BE2C (cell line): ENCODE data around the gene CDH22.

Experiments
- DNase-seq: peaks from one replicate; pipeline ENCODE4 v3.0.0-alpha.2; 2020
- H3K27me3 ChIP-seq: fragments of 250-450 bp; sonication (Bioruptor Pico); 2 replicates; pipeline ENCODE4 v1.5.1; 2020; ENCODE audit warnings: mild to moderate bottlenecking
- H3K36me3 ChIP-seq: fragments of 250-450 bp; sonication (Bioruptor Pico); 2 replicates; pipeline ENCODE4 v1.5.1; 2020; ENCODE audit warnings: mild to moderate bottlenecking
- H3K4me1 ChIP-seq: fragments of 250-450 bp; sonication (Bioruptor Pico); 2 replicates; pipeline ENCODE4 v1.5.1; 2020
- H3K4me3 ChIP-seq: 2 replicates; pipeline ENCODE4 v1.5.1; 2011; ENCODE audit warnings: low read depth, low read length
- H3K9me3 ChIP-seq: fragments of 250-450 bp; sonication (Bioruptor Pico); 2 replicates; pipeline ENCODE4 v1.5.1; 2020
- TF ChIP-seq, protein P1 (sequence below): IDR thresholded peaks from 2 replicates; pipeline ENCODE4 v1.5.1; 2012; ENCODE audit warnings: mild to moderate bottlenecking, low read depth, low read length

Gene CDH22

DNA sequence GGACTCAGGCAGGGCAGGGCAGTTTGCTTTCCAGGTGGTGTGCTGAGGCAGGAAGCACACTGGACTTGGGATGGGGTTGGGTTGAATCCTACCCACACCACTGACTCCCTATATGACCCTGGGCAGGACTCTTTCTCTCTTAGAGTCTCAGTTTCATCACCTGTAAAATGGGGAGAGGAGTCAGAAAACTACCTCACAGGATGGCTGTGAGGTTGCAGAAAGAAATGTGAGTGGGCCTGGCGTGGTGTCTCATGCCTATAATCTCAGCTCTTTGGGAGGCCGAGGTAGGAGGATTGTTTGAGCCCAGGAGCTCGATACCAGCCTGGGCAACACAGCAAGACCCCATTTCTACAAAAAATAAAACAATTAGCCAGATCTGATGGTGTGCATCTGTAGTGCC lies 122.9 kb downstream of the CDH22 start:
- TF ChIP-seq, protein P1, sequence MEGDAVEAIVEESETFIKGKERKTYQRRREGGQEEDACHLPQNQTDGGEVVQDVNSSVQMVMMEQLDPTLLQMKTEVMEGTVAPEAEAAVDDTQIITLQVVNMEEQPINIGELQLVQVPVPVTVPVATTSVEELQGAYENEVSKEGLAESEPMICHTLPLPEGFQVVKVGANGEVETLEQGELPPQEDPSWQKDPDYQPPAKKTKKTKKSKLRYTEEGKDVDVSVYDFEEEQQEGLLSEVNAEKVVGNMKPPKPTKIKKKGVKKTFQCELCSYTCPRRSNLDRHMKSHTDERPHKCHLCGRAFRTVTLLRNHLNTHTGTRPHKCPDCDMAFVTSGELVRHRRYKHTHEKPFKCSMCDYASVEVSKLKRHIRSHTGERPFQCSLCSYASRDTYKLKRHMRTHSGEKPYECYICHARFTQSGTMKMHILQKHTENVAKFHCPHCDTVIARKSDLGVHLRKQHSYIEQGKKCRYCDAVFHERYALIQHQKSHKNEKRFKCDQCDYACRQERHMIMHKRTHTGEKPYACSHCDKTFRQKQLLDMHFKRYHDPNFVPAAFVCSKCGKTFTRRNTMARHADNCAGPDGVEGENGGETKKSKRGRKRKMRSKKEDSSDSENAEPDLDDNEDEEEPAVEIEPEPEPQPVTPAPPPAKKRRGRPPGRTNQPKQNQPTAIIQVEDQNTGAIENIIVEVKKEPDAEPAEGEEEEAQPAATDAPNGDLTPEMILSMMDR, result no peak
- Histone ChIP-seq H3K4me3 (no peak overlapping the region), H3K4me1 (peaks cover 6% of the 10 kb centered on the region), H3K9me3 (no peaks in the 10 kb centered on the region), H3K36me3 (no peaks in the 10 kb centered on the region), H3K27me3 (no peaks in the 10 kb centered on the region)
- DNase-seq, result no peak

DNA sequence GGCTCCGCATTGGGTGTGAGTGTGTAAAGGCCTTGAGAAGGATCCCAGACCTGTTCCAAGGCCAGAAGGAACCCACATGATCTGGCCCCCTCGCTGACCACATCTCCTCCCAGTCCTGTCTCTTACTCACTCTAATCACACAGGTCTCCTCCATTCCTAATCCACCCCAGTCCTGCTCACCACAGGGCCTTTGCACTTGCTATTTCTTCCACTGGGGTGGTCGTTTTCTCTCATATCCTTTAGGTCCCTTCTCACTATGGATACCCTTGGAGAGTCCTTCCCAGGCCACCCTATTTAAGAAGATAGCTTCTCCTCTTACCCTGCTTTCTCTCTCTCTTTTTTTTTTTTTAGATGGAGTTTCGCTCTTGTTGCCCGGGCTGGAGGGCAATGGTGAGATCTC lies 124.5 kb downstream of the CDH22 start:
- TF ChIP-seq, protein P1, result no peak
- Histone ChIP-seq H3K4me3 (no peak overlapping the region), H3K27me3 (no peaks in the 10 kb centered on the region), H3K4me1 (peaks cover 5% of the 10 kb centered on the region), H3K9me3 (no peaks in the 10 kb centered on the region), H3K36me3 (no peaks in the 10 kb centered on the region)
- no peak for DNase-seq

DNA sequence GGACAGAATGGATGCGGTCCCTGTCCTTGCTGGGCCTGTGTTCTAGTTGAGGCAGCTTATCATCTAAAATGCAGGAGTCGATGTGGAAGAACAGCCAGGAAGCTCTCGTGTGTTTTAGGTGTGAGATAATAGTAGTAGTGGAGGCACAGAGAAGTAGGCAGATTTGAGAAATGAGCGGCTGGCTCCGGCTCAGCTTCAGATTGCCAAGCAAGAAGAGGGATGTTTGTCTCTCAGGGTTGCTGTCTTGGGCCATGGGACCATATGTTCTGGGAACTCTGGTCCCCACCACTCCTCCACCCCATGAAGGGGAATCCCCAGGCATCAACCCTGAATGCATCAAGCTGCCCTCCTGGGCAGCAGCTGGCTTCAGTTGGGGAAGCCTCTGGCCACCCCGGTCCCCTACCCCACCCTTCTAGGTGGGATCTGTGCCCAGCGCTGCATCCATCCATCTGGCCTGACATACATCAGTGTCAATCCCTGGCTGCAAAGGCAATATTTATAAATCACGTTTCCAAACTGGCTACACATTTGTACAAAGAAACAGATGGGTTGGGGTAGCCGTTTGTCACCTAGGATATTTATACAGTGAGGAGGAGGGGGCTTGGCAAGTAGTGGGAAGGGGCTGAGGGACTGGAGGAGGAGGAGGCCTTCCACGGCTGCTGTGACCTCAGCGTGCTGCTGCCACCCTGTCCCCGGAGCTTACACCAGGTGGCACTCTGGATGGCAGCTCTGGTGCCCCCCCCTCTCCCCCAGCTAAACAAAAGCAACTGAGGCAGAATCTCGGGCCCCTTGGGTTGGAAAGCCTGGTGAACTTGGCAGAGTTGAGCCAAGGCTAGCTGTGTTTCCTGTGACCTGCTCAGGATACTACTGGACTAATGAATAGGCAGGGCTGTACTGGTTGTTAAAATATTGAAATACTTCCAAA lies 125.8 kb downstream of the CDH22 start:
- H3K36me3 ChIP-seq, result no peaks in the 10 kb centered on the region
- TF ChIP-seq, protein P1, result no peak
- H3K27me3 ChIP-seq, result no peaks in the 10 kb centered on the region
- H3K4me1 ChIP-seq, result peaks cover 4% of the 10 kb centered on the region; the same call in 1 of the 2 replicates
- DNase-seq, result no peak
- no peak overlapping the region for H3K4me3 ChIP-seq
- no peaks in the 10 kb centered on the region for H3K9me3 ChIP-seq

DNA sequence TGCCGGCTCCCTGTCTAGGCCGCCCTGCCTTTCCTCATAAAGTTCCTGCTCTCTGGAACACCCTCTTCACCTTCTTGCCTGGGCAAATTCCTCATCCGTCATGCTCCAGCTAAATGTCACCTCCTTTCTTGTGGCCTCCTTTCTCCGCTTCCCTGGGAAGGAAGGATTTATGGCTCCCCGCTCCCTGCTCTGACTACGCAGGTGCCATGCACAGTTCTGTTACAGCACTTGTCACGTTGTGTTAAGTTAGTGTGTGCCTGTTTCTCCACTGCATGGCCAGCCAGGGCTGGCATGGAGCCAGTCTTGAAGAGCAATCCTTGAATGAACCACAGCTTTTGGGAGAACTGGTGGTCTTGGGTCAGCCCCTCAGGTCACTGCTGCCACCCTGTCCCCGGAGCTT lies 128.4 kb downstream of the CDH22 start:
- Histone ChIP-seq H3K4me1 (peaks cover 4% of the 10 kb centered on the region; the same call in 1 of the 2 replicates), H3K36me3 (no peaks in the 10 kb centered on the region), H3K9me3 (no peaks in the 10 kb centered on the region), H3K27me3 (no peaks in the 10 kb centered on the region), H3K4me3 (no peak overlapping the region)
- TF ChIP-seq, protein P1, result no peak
- DNase-seq, result peak; percentile 49

DNA sequence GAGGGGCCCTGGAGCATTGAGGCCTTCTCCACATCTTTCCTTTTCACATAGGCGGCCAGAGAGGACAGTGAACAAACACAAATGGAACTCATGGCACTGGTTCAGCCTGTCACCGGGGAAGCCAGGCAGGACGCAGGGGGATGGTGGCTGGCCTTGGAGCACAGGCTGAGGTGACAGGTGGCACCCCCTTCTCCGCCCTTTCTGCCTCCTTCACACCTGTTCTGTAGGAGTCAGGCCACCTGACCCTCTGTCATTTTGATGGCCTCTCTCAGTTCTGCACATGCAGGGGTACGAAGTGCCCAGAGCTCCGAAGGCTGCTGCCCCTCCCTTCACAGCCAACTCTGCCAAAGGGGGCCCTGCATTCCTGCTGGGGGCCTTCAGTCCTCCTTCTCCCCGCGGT lies 129.4 kb downstream of the CDH22 start:
- H3K4me3 ChIP-seq, result no peak overlapping the region
- H3K9me3 ChIP-seq, result no peaks in the 10 kb centered on the region
- TF ChIP-seq, protein P1, result no peak
- peaks cover 6% of the 10 kb centered on the region for H3K27me3 ChIP-seq
- H3K36me3 ChIP-seq, result no peaks in the 10 kb centered on the region
- H3K4me1 ChIP-seq, result peaks cover 4% of the 10 kb centered on the region; the same call in 1 of the 2 replicates
- no peak for DNase-seq

DNA sequence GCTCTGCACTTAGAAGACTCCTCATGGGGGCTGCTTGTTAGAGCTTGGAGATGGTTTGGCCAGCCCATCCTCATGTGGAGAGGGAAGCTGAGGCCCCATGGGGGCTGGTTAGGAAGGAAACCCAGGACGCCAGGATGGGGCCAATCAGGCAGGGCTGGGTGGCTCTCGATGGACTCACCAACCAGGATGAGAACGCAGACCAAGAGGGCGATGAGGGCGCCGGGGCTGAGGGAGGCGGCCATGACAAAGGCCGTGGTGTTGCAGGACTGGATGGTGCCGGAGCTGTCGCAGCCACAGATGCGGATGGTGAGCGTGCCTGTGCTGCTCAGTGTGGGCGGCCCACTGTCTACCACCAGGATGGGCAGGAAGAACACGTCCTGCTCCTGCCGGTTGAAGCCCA lies 130.5 kb downstream of the CDH22 start:
- H3K9me3 ChIP-seq, result no peaks in the 10 kb centered on the region
- H3K27me3 ChIP-seq, result peaks cover 10% of the 10 kb centered on the region
- TF ChIP-seq, protein P1, result no peak
- peaks cover 4% of the 10 kb centered on the region; the same call in 1 of the 2 replicates for H3K4me1 ChIP-seq
- no peak overlapping the region for H3K4me3 ChIP-seq
- no peaks in the 10 kb centered on the region for H3K36me3 ChIP-seq
- no peak for DNase-seq
